Measurements from ENCODE around the gene AGBL2. TPM values are rescaled to one million over a fixed set of nuclear protein-coding genes. Genes with fewer than 3 reads are reported as not detected.

The AGBL2 gene
- 1.8 TPM for total RNA-seq

GRCh38 chr11:47715082-47715669 is at the start of gene AGBL2:
Gene AGBL2 (minus strand): TSS chr11:47715369. CDS start chr11:47714650, 719 bp downstream.

GRCh38 chr11:47642099-47642855 is 72.9 kb downstream of the AGBL2 start, which contains the start of gene MTCH2:
Gene MTCH2 (minus strand): TSS chr11:47642559. CDS start chr11:47642465, 94 bp downstream.

Small RNA genes within 50 kb of the gene (small RNA-seq; reads per million reads assigned to genes)
- not detected for gene RF00019

Other genes with a start within 250 kb of the AGBL2 start
- gene CELF1, start 162.2 kb downstream of the AGBL2 start, total RNA-seq, result 188 TPM
- gene PTPMT1, start 149.8 kb downstream of the AGBL2 start, total RNA-seq, result 29.5 TPM
- gene KBTBD4, start 136.4 kb downstream of the AGBL2 start, total RNA-seq, result 32.3 TPM
- gene NDUFS3, start 136.3 kb downstream of the AGBL2 start, total RNA-seq, result 59.7 TPM
- not detected for gene FAM180B, start 128.7 kb downstream of the AGBL2 start, total RNA-seq
- gene C1QTNF4, start 121.0 kb downstream of the AGBL2 start, total RNA-seq, result 33.2 TPM
- gene MTCH2, start 72.8 kb downstream of the AGBL2 start, total RNA-seq, result 98.7 TPM
- gene FNBP4, start 52.0 kb upstream of the AGBL2 start, total RNA-seq, result 92.0 TPM
- gene NUP160, start 133.0 kb upstream of the AGBL2 start, total RNA-seq, result 59.7 TPM